Fibroblast of lung (primary cell): ENCODE data around the gene GPR4. TPM values are rescaled to one million over a fixed set of nuclear protein-coding genes. Genes with fewer than 3 reads are reported as not detected.
"Not testable (repeated sequence)": the region's sequence is repeated elsewhere in the genome, so short reads cannot be mapped to it uniquely, and the experiment has no call there.

ENCODE experiments used
- DNase-seq, 2 donors: peaks; one replicate each; pipeline versions ENCODE4 v3.0.0 to v3.0.0-alpha.2; 2010; ENCODE audit warnings: low read depth in 2 of 2
- H2AFZ ChIP-seq: 2 replicates; pipeline ENCODE4 v1.5.1; 2012; ENCODE audit warnings: low read length, control low read depth, inconsistent platforms
- H3K27ac ChIP-seq: 2 replicates; pipeline ENCODE4 v1.5.1; 2011; ENCODE audit warnings: low read length, control low read depth; ENCODE audit not compliant: insufficient read depth
- H3K27me3 ChIP-seq: 2 replicates; pipeline ENCODE4 v1.5.1; 2011; ENCODE audit warnings: mild to moderate bottlenecking, low read length; ENCODE audit not compliant: control insufficient read depth, insufficient read depth
- H3K36me3 ChIP-seq: 2 replicates; pipeline ENCODE4 v1.5.1; 2011; ENCODE audit warnings: low read length; ENCODE audit not compliant: control insufficient read depth, insufficient read depth
- H3K4me1 ChIP-seq: 2 replicates; pipeline ENCODE4 v1.5.1; 2011; ENCODE audit warnings: low read length; ENCODE audit not compliant: control insufficient read depth, insufficient read depth; ENCODE audit errors: extremely low read depth
- H3K4me2 ChIP-seq: 2 replicates; pipeline ENCODE4 v1.5.1; 2011; ENCODE audit warnings: low read length, control low read depth; ENCODE audit not compliant: insufficient read depth; ENCODE audit errors: extremely low read depth
- H3K4me3 ChIP-seq, 4 experiments: fragments of 200-600 bp in 1 of 4; sonication (generic) in 1 of 4; replicated peaks in 1 of 4; 2 replicates each; pipeline ENCODE4 v1.5.1; 2011 to 2016; ENCODE audit warnings: low read length in 4 of 4, low read depth in 3 of 4, mild to moderate bottlenecking in 3 of 4, control low read depth in 2 of 4, inconsistent platforms in 1 of 4, mixed read lengths in 1 of 4; ENCODE audit not compliant: insufficient read depth in 1 of 4; ENCODE audit errors: control extremely low read depth in 1 of 4
- H3K79me2 ChIP-seq: 2 replicates; pipeline ENCODE4 v1.5.1; 2012; ENCODE audit warnings: mild to moderate bottlenecking, low read length, inconsistent platforms; ENCODE audit not compliant: control insufficient read depth, insufficient read depth
- H3K9ac ChIP-seq: 2 replicates; pipeline ENCODE4 v1.5.1; 2011; ENCODE audit warnings: mild to moderate bottlenecking, low read length, control low read depth; ENCODE audit not compliant: insufficient read depth
- H3K9me3 ChIP-seq: 2 replicates; pipeline ENCODE4 v1.5.1; 2012; ENCODE audit warnings: low read depth, low read length; ENCODE audit not compliant: control insufficient read depth, insufficient read depth
- H4K20me1 ChIP-seq: 2 replicates; pipeline ENCODE4 v1.5.1; 2011; ENCODE audit warnings: low read length; ENCODE audit not compliant: control insufficient read depth, insufficient read depth; ENCODE audit errors: extremely low read depth
- EZH2 ChIP-seq: IDR thresholded peaks from 2 replicates; pipeline ENCODE4 v1.5.1; 2012; ENCODE audit warnings: low read length, control low read depth, mild to moderate bottlenecking; ENCODE audit errors: missing control alignments
- polyA plus RNA-seq, 2 donors: library from polyadenylated mRNA; depleted of rRNA in 1 of 2; stranded (reverse) in 1 of 2; unstranded in 1 of 2; fragments of >200 nt; gene quantifications; 2 replicates each; pipeline ENCODE4 v1.2.1, GENCODE V29; 2011 to 2012; ENCODE audit warnings: missing spikeins in 1 of 2
- total RNA-seq: library from RNA; depleted of rRNA; stranded (reverse); fragments of >200 nt; gene quantifications from 2 replicates; pipeline ENCODE4 v1.2.1, GENCODE V29; 2014
- TF ChIP-seq, protein P1 (sequence below), 2 donors: IDR thresholded peaks in 1 of 2; conservative IDR thresholded peaks in 1 of 2; 1 replicate in 1 of 2; 2 replicates in 1 of 2; pipeline ENCODE4 v1.5.1; 2011 to 2012; ENCODE audit warnings: low read length in 2 of 2, control low read depth in 1 of 2, inconsistent platforms in 1 of 2, low read depth in 1 of 2, mild to moderate bottlenecking in 1 of 2

The GPR4 gene
- total and polyA plus RNA-seq, 2 donors (not counting 1 experiment from before 2014, with no cell fraction given) = 0.58 TPM; not detected in 1

DNA sequence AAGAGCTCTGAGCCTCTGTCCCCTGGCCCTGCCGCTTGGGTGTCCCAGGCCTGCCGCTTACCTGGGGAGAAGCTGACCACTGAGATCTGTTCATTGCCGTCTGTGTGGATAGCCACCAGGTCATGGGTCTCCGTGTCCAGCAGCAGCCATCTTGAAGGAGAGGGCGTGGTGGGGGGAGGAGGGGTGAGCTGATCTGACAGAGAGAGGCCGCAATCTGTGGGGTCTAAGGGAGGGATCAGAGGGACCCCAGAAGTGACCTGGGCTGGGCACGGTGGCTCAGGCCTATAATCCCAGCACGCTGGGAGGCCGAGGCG lies 14.6 kb upstream of the GPR4 start:
- H3K4me2 ChIP-seq = no peak overlapping the region
- peaks cover 6% of the 10 kb centered on the region for H3K4me1 ChIP-seq
- H3K27ac ChIP-seq = no peak overlapping the region
- TF ChIP-seq, protein P1, sequence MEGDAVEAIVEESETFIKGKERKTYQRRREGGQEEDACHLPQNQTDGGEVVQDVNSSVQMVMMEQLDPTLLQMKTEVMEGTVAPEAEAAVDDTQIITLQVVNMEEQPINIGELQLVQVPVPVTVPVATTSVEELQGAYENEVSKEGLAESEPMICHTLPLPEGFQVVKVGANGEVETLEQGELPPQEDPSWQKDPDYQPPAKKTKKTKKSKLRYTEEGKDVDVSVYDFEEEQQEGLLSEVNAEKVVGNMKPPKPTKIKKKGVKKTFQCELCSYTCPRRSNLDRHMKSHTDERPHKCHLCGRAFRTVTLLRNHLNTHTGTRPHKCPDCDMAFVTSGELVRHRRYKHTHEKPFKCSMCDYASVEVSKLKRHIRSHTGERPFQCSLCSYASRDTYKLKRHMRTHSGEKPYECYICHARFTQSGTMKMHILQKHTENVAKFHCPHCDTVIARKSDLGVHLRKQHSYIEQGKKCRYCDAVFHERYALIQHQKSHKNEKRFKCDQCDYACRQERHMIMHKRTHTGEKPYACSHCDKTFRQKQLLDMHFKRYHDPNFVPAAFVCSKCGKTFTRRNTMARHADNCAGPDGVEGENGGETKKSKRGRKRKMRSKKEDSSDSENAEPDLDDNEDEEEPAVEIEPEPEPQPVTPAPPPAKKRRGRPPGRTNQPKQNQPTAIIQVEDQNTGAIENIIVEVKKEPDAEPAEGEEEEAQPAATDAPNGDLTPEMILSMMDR (conservative IDR thresholded peaks at IDR 0.05 in 1 of 2, IDR thresholded peaks at IDR 0.05 in 1 of 2; ENCODE audit: low read depth in 1 of 2, low read length in 2 of 2) = no peak
- no peak for TF ChIP-seq EZH2
- H3K4me3 ChIP-seq = no peak overlapping the region
- H3K27me3 ChIP-seq = no peaks in the 10 kb centered on the region
- H3K9ac ChIP-seq = no peak overlapping the region
- H2AFZ ChIP-seq = no peak overlapping the region
- H4K20me1 ChIP-seq = no peaks in the 10 kb centered on the region
- H3K36me3 ChIP-seq = peaks cover 27% of the 10 kb centered on the region
- no peaks in the 10 kb centered on the region for H3K79me2 ChIP-seq
- H3K9me3 ChIP-seq = no peaks in the 10 kb centered on the region
- no peak for DNase-seq

DNA sequence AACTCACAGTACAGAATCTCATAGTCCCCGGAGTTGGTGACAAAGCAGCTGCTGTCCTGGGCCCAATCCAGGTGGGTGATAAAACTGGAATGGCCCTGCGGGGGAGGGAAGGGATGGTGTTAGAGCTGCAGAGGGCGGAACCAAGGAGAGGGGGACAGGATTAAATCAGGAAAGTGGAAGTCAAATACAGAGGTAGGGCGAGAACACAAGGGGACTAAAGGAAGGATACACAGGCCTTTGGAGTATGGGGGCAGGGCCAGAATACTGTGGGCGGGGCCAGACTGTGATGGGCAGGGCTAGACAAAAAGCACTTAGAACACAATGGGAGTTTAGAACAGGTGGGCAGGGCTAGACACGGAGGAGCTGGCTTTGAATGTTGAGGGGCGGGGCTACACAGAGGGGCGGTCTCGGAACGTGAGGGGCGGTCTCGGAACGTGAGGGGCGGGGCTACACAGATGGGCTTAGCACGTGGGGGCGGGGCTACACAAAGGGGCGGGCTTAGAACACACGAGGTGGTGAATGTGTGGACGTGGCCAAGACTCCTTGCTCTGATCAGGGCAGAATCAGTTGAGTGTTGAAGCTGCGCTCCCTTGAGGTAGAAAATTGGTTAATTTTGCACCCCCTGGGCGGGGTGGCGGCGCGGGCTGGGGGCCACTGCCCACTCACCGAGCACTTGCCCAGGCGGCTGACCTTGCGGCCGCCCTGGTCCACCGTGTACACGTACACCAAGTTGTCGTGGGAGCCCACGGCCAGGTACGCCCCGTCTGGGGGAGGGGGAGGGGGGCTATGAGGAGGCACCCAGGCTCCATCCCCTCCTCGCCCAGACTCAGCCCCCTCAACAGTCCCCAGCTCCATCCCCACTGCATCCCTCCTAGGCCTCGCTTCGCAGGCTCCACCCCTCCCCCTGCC lies 14.0 kb upstream of the GPR4 start:
- no peaks in the 10 kb centered on the region for H4K20me1 ChIP-seq
- peaks cover 23% of the 10 kb centered on the region for H3K36me3 ChIP-seq
- no peak overlapping the region for H3K9ac ChIP-seq
- H3K79me2 ChIP-seq = no peaks in the 10 kb centered on the region
- no peaks in the 10 kb centered on the region for H3K9me3 ChIP-seq
- H3K4me3 ChIP-seq = no peak overlapping the region
- H3K4me2 ChIP-seq = no peak overlapping the region
- no peak overlapping the region for H3K27ac ChIP-seq
- no peak overlapping the region for H2AFZ ChIP-seq
- H3K27me3 ChIP-seq = no peaks in the 10 kb centered on the region
- peaks cover 6% of the 10 kb centered on the region for H3K4me1 ChIP-seq
- peak; percentile 79 to 80 for DNase-seq
- TF ChIP-seq EZH2 = no peak
- TF ChIP-seq, protein P1 (conservative IDR thresholded peaks at IDR 0.05 in 1 of 2, IDR thresholded peaks at IDR 0.05 in 1 of 2; ENCODE audit: low read depth in 1 of 2, low read length in 2 of 2) = no peak

DNA sequence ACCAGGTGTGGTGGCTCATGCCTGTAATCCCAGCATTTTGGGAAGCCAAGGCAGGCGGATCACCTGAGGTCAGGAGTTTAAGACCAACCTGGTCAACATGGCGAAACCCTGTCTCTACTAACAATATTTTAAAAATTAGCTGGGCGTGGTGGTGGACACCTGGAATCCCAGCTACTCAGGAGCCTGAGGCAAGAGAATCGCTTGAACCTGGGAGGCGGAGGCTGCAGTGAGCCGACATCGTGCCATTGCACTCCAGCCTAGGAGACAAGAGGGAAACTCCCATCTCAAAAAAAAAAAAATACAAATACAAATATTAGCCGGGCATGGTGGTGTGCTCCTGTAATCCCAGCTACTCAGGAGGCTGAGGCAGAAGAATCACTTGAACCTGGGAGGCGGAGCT lies 13.0 kb upstream of the GPR4 start:
- peaks cover 20% of the 10 kb centered on the region for H3K36me3 ChIP-seq
- not testable (repeated sequence) for H3K9ac ChIP-seq, H3K9me3 ChIP-seq, H3K79me2 ChIP-seq, DNase-seq, H3K4me3 ChIP-seq, H3K4me1 ChIP-seq, H3K27ac ChIP-seq, H3K4me2 ChIP-seq, H3K27me3 ChIP-seq, H4K20me1 ChIP-seq, H2AFZ ChIP-seq
